HT1080 (cell line): ENCODE measurements around the gene LORICRIN. TPM values are rescaled to one million over a fixed set of nuclear protein-coding genes. Genes with fewer than 3 reads are reported as not detected.

Source experiments
- DNase-seq: peaks from one replicate; pipeline ENCODE4 v3.0.0-alpha.2; 2015; ENCODE audit warnings: low read depth
- polyA plus RNA-seq, 2 experiments: library from polyadenylated mRNA; depleted of rRNA; stranded (reverse); fragments of >200 nt; gene quantifications; 2 replicates each; pipeline ENCODE4 v1.2.3, GENCODE V29; 2015
- total RNA-seq: library from RNA; depleted of rRNA; stranded (reverse); fragments of >200 nt; shearing (Covaris generic); gene quantifications from 2 replicates; pipeline ENCODE4 v1.2.3, GENCODE V29; 2014; rRNA removed

Gene LORICRIN, protein sequence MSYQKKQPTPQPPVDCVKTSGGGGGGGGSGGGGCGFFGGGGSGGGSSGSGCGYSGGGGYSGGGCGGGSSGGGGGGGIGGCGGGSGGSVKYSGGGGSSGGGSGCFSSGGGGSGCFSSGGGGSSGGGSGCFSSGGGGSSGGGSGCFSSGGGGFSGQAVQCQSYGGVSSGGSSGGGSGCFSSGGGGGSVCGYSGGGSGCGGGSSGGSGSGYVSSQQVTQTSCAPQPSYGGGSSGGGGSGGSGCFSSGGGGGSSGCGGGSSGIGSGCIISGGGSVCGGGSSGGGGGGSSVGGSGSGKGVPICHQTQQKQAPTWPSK
- total RNA-seq: not detected in 2 replicates
- polyA plus RNA-seq (2015; cell fraction: cytosol; rRNA removed): not detected in 2 replicates
- polyA plus RNA-seq (2015; cell fraction: nucleus; rRNA removed): not detected in 2 replicates

DNA sequence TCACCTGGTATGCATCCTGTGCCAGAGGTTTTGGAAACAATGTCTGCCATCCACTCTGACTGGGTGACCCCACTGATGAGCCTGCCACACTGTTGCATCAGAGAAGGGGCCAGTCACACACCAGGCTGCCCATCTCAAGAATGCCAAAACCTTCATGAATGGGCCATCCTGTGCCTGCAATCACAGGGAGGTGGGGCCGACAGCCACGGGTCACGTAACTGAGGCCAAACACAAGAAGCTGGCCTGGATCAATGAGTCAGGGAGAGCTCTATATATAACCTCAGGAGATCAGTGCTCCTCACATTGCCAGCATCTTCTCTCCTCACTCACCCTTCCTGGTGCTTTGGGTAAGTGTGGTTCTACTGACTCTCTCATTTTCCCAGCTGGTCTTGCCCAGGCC lies at the start of gene LORICRIN:
LORICRIN (plus strand) TSS at position 301 of the 400 bp plus-strand sequence. CDS start 1,263 bp downstream, outside the sequence.
- DNase-seq: no peak

DNA sequence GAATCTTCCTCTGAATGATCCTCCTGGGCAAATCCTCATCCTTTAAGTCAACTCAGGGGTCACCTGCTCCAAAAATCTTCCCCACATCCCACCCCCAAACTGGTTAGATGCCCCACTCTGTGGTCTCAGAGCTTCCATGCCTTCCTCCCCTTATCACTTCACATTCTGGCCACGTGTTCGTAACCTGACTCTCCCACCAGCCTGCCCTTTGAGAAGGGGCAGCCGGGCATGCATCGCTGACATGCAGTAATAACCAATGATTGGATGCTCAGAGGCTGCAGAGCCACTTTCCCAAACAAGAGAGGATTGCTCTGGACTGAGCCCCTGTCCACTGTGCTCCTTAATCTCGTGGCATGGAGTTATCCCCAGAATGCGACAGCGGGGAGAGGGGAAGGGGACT lies 49.3 kb upstream of the LORICRIN start:
- DNase-seq: no peak

DNA sequence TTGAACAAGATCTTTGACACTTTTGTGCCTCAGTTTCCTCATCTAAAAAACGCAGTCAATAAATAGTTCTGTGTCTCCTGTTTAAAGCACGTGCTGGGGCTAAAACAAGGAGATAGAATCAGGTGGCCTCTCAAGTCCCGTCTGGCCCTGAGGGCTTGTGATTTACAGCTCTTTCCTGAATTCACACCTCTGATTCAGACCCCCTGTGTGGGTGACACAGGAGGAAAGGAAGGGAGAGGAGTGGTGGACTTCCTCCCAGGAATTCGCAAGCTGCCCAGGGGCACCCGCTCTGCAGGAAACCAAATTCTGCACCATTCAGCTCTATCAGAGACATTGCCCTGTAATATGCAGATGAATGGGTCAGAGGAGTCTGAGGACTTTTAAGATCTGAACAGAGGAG lies 47.3 kb upstream of the LORICRIN start:
- no peak for DNase-seq

DNA sequence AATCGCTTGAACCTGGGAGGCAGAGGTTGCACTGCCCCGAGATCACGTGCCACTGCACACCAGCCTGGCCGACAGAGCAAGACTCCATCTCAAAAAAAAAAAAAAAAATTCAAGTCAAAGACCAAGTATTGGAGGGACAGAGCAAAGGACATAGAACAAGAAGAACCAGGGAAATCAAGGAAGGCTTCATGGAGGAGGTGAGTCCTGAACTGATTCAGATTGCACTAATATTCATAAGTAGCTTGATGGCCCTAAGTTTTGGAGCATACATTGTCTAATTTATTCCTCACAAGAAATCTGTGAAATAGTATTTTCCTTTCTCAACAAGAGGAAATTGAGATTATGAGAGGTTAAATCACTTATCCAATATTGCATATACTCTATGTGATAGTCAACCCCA lies 46.0 kb upstream of the LORICRIN start:
- DNase-seq: no peak

- peak; percentile 73 for DNase-seq
Observed at GRCh38 chr1:153217212-153217611, 42.3 kb upstream of the LORICRIN start, which contains the start of gene PRR9. PRR9 (plus strand) TSS chr1:153217584; CDS start chr1:153218145, 561 bp downstream.

DNA sequence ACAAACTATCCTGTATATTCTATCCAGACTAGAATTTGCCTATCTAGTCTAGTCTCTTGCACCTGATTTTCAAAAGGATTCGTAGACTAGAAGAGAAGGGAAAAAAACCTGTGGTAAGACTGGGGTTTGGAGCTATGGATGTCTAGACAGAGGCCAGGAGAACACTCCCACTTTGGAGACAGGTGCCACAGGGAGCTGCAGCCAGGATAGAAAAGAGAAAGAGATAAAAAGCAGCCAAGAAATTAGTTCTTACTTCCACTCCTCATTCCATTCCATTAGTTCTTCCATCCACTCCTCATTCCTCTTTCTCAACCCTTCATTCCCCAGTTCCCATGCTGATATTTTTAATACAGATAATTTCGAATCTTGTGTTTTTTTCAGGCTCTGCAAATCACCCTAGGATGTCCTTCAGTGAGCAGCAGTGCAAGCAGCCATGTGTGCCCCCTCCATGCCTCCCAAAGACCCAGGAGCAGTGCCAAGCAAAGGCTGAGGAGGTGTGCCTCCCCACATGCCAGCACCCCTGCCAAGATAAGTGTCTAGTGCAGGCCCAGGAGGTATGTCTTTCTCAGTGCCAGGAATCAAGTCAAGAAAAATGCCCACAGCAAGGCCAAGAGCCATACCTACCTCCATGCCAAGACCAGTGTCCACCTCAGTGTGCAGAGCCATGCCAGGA lies 41.6 kb upstream of the LORICRIN start:
- no peak for DNase-seq

DNA sequence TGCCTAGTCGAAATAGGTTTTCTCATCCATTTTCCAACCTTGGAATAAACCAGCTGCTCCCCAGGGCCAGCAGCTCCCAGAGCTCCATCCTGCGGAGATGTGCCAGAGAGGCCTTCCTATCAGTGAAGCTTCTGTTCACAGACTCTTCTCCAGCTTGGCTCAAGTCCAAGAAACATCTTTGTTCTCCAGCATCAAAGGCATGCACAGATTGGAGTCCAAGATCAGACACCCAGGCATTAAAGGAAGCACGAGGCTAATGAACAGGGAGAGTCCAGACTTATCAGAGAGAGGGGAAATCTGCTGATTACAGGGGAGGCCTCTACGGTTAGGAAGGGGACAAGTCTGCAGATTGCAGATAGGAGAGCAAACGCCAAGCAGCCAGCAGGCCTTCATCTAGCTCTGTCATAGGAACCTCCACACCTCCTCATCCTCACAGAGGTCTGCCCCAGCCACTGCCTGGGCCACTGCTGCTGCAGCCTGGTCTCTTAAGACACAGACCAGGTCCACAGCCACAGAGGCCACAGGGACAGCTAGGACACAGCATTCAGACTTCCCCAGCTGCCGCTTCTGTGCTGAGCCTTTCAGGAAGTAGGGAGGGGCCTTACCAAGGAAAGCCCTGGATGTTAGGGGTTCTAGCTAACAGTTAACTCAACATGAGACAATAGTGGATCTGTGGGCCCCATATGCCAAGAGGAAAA lies 38.7 kb upstream of the LORICRIN start:
- DNase-seq: no peak

- DNase-seq: peak; percentile 74
Observed at GRCh38 chr1:153223040-153223891, 36.2 kb upstream of the LORICRIN start.

DNA sequence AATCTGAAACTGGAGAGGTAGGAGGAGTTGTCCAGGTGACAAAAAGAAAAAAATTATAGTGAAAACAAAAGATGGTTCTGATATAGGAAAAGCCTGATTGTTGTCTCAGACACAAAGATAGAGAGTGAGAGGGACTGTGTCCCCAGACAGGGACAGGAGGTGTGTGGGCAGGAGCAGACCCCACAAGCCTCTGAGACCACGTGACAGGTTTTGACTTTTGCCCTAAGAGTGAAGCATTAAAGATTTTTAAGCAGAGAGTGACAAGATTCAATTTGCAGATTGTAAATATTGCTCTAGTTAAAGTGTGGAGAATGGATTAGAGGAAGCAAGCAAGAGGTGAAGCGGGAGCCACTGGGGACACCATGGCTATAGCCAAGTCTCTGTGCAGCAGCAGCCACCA lies 31.7 kb upstream of the LORICRIN start:
- no peak for DNase-seq

DNA sequence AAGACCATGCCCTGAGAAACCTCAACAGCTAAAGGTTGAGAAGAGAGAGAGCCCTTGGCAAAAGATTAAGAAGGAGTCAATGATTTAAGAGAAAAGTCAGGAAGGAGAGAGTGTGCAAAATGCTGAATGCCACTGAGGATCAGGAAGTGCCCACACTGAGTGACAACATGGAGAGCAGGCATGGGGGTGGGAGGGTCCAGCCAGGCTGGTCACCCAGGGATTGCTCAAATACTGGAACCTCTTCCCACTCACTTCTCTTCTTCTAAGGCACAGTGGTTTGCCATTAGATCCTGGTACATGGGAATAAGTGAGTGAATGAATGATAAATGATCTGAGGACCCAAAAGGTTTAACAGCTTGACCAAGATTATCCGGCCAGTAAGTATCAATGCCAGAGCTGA lies 31.0 kb upstream of the LORICRIN start:
- DNase-seq: no peak

- DNase-seq: peak; percentile 33
Observed at GRCh38 chr1:153229076-153229829, 30.2 kb upstream of the LORICRIN start.

- no peak for DNase-seq
Observed at GRCh38 chr1:153231363-153231762, 28.1 kb upstream of the LORICRIN start.

DNA sequence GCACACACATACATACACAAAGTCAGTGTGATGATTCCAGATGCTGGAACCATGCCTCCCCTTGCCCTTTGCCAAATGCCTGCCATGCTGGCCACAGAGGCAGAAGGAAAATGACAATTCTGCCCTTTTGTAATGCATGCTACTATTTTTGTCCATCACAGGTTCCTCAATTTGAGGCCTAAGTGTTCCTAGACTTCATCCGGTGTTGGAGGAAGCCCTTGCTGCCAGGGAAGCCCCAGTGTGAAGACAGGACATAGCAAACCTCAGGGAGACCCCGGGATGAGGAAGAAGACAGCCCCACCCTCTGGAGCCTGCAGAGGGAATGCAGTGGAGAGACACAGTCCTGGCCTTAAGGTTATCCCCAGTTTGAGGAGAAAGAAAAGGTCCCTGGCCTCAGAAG lies 27.7 kb upstream of the LORICRIN start:
- no peak for DNase-seq

DNA sequence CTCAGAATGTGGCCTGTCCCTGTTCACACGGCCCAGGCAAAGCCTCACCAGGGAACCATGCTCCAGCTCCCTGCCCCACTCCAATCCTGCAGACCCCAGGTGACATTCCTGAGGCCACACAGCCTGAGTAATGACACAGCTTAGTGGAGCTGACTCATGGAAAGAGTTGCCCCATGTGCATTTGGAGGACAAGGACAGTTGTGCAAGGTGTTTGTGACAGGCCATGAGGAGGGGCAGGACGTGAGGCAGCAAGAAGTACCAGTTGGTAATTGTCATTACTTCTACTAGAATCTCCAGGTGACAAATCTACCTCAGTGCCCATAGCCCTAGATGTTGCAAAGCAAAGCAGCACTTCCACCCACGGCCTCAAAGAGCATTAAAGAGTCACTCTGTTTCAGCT lies 26.9 kb upstream of the LORICRIN start:
- DNase-seq: no peak

DNA sequence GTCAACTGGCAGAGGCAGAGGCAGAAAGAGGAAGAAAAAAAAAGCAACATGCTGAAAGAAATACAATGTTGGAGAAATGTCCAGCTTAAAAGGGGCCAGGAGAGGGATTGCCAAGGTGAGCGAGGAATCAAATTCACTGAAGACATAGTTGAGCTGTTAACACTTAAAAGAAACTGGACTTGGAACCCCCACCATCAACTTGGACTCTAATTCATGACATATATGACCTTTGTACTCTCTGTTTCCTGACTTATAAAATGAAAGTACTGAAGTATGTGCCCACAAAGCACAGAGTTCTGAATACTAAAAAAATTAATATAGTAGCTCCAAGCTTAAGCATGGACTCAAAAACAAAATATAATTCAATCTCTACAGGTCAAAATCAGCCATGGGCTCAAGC lies 26.0 kb upstream of the LORICRIN start:
- DNase-seq: no peak

DNA sequence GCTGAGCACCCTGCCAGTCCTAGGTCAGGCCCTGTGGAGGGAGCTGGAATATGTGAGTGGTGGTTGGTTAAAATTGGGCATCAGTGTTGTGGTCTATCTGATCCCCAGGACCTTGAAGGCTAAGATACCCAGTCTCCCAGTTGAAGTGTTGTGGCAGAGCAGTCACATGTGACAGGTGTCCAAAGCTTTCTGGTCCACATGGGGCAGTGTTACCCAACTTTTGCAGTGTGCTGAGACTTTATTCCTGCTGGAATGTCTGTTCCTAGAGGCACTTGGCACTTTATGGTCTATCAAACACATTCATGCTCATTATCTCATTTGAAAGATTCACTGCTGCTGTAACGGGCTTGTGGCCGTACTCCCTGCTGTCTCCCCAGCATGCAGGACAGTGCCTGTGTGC lies 21.0 kb upstream of the LORICRIN start:
- DNase-seq: no peak

- DNase-seq: no peak
Observed at GRCh38 chr1:153242160-153242559, 17.3 kb upstream of the LORICRIN start.

DNA sequence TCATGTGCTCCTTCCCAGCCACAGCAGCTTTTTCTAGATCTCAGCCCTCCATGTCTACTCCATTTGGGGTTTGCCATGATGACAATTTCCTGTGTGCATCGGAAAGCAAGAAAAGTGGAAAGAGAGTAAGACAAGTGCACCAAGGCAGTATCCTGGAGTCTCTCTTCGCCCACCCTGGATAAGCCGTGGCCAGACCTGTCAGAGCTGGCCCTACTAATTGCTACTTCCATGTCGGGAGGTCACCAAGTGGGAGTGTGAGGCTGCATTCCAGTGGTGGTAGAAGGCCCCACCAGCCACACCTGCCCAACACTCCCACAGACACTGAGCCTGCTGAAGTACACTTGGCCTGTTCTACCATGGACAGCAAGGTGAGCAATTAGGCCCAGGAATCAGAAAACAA lies 14.0 kb upstream of the LORICRIN start:
- no peak for DNase-seq

DNA sequence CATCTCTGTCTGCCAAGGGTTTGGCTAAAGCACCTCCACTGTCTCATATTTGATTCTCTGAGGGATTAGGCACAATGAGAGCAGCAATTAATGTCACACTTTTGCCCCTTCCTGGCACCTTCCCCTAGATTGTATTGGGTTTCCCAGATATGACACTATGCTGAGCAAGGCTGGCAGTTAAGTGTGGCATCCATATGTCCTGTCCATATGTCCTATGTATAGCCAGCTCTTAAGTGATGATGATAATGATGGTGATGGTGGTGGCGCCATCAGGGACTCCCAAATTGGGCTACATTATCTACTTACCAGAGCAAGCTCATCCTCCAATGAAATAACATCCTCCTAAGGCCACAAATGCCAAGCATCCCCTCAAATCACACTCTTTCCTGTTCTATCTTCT lies 13.5 kb upstream of the LORICRIN start:
- no peak for DNase-seq

DNA sequence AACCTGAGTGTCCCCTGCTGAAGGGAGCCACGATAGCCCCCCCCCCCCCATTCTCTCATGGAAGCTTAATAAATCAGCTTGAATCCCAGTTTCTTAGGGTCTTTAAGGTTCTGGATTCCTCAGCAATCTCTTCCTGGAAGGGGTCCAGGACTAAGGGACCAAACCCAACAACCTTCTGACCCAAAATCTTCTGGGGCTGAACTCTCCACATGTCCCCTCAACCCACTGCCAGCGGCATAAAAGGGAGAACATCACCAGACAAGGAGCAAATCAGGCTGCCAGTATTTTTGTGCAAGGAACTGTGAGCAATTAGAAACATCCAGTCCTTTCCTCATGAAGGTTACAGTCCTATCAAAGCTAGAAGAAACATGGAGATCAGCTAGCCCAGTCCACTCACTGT lies 12.7 kb upstream of the LORICRIN start:
- DNase-seq: no peak
